NCI-H1417 treated with DMSO at 0.1 percent for 48 hours (cell line): ENCODE data around the gene EMC8.
"Not testable (repeated sequence)": the region's sequence is repeated elsewhere in the genome, so short reads cannot be mapped to it uniquely, and the experiment has no call there.

Source experiments
- DNase-seq: peaks from one replicate; lab custom pipeline; 2025; lab: John Stamatoyannopoulos, UW

Gene EMC8

DNA sequence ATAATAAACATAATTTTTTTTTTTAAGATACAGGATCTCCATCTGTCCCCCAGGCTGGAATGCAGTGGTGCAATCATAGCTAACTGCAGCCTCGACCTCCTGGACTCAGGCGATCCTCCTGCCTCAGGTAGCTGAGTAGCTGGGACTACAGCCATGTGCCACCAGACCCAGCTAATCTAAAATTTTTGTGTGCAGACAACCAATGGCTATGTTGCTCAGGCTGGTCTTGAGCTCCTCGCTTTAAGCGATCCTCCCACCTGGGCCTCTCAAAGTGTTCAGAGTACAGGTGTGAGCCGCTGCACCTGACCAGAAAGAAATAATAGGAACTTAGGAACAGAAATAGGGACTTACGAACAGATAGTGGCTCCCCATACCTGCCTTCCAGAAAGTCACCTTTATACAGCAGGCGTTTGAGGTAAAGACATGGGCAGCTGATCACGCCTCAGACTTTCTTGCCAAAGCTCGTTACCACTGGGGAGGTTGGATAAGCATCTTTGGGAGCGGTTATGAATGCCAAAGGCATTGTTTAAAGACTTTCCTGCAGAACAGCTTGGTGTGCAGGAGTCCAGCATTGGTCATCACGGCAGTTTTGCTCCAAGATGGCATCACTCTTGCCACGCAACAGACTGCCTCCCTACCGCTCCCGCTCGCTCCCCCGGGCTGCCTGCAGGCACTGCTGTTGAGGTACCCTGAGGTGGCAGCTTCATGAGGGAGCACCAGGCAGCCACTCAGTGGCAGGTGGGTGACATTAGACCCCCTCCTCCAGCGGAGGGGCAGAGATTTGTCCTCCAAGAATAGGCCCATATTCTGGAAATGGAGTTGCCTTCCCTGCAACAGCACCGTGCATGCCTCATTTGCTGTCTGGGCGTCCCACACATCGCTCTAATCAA is 13.7 kb upstream of the EMC8 start:
- DNase-seq, result no peak

DNA sequence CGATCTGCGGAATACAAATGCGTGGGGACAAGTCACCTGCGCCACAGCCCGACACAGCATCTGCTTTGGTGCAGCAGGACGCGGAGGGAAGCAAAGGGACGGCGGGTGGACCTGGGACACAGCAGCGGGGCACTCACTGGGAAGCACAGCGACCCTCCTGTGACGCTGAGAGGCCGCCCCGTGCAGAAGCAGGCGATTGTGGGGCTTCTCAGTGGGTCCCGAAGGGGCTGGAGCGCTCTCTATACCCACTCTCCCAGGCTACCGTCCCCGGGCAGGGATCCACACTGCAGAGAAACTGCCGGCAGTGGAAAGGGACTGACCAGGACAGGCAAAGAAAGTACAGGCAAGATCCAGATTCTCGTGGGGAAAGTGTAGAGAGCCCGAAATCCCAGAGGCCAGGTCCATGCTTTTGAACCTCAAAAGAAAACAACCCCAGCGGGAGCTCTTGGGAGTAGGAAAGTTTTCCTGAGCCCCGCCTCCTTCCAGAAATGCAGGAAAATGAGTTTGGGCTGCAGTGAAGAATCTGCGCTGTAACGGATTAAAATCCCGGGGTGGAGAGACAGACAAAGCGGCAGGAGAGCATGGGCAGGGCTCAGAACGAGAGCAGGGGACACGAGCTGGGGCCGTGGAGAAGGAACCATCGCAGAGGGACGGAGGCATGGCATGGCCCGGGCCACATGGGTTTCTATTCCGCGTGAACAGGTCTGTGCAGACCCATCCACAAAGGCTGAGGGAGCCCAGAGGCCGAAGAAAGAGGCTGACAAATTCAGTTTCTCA is 12.9 kb upstream of the EMC8 start:
- no peak for DNase-seq

DNA sequence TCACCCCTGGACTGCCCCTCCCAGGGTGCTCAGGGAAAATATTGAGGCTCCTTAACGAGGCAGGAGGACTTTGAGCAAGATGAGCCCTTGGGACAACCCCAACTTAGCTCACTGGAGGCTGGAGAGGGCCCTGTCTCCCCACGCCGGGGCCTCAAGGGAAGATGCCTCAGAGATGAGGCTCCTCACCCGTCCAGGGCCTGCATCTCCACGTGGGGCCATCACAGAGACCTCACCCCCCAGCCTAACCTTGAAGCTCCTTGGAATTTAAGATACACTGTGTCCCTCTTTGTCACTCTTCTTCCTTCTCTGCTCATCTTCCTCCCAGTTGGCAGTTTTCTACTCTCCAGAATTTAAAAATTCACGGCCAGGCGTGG is 11.4 kb upstream of the EMC8 start:
- DNase-seq, result no peak

DNA sequence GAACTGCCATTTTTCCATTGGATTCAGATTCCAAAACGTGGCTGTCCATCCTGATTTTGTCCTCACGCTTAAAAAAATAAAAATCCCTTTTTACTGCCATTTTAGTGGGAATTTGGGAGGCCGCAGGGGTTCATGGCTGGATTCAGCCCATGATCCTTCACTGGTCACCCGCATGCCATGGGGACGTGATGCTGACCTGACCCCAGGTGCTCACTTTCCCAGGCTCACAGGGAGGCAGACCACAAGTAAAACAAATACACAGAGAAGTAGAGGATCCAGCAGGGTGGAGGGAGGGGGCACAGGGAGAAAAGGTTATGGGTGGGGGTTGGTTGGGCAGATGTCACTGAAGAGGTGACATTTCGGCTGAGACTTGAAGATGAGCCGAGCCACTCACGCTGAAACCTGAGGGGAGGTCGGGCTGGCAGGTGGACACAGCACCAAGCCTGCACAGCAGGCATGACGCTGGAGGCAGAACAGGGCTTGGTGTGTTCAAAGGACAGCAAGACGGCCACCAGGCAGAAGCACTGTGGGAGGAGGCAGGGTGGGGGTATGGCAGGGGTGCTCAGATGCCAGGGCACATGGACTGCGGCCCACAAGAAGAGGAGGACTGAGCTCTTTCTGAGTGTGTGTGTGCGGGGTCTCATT is 10.9 kb upstream of the EMC8 start:
- no peak for DNase-seq

DNA sequence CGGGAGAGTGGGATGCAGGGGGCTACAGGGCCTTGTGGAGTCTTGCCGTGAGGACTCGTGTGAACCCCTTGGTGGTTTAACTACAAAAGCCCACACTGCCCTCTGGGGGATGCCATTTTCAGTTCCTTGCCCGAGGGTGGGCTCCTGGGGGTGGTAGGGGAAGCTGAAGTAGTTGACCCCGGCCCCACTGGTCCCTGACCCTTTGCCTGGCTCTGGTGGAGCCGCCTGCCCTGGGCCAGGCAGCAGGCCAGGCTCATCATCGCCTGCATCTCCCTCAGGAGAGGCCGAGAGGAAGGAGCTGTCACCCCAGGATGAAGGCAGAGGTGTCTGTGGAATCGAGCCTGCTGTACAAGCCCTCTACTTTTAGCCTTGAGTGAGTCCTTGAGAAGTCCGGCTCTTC is 10.3 kb upstream of the EMC8 start:
- DNase-seq, result no peak

DNA sequence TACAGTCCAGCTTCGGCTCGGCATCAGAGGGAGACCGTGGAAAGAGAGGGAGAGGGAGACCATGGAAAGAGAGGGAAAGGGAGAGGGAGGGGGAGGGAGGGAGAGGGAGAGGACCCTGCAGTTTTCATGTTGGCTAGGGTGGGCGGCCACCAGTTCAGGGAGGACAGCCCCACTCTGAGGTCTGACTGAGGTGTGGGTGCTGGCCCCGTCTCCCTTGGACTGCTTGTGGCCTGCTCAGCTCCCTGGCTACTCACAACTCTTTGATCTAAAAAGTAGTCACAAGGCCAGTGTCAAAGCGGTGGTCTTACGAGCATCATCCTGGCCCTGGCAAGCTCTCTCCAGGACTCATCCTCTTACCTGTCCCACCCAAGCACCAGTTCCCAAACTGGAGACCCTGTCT is 9.6 kb upstream of the EMC8 start:
- no peak for DNase-seq

DNA sequence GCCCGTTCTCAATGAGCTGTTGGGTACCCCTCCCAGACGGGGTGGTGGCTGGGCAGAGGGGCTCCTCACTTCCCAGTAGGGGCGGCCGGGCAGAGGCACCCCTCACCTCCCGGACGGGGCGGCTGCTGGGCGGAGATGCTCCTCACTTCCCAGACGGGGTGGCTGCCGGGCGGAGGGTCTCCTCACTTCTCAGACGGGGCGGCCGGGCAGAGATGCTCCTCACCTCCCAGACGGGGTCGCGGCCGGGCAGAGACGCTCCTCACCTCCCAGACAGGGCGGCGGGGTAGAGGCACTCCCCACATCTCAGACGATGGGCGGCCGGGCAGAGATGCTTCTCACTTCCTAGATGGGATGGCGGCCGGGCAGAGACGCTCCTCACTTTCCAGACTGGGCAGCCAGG is 8.8 kb upstream of the EMC8 start:
- not testable (repeated sequence) for DNase-seq

DNA sequence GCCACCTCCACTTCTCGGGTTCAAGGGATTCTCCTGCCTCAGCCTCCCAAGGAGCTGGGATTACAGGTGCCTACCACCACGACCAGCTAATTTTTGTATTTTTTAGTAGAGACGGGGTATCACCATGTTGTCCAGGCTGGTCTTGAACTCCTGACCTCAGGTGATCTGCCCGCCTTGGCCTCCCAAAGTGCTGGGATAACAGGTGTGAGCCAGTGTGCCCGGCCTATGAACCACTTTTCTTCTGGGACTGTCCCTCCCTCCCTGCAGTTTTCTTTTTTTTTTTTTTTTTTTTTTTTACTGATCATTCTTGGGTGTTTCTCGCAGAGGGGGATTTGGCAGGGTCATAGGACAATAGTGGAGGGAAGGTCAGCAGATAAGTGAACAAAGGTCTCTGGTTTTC is 8.0 kb upstream of the EMC8 start:
- DNase-seq, result not testable (repeated sequence)

DNA sequence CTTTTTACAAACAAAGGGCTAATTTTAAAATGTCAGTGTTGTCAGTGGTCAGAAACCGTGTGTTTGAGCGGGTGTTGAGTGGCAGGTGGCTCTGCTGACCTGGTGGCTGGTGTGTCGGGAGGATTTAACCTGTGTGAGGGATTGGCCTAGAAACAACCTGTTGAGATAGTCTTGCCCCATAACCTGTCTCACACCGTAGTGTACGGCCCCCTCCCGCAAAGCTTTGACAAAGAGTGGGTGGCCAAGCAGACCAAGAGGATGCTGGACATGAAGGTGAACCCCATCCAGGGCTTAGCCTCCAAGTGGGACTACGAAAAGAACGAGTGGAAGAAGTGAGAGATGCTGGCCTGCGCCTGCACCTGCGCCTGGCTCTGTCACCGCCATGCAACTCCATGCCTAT is 7.2 kb upstream of the EMC8 start:
- DNase-seq, result no peak

DNA sequence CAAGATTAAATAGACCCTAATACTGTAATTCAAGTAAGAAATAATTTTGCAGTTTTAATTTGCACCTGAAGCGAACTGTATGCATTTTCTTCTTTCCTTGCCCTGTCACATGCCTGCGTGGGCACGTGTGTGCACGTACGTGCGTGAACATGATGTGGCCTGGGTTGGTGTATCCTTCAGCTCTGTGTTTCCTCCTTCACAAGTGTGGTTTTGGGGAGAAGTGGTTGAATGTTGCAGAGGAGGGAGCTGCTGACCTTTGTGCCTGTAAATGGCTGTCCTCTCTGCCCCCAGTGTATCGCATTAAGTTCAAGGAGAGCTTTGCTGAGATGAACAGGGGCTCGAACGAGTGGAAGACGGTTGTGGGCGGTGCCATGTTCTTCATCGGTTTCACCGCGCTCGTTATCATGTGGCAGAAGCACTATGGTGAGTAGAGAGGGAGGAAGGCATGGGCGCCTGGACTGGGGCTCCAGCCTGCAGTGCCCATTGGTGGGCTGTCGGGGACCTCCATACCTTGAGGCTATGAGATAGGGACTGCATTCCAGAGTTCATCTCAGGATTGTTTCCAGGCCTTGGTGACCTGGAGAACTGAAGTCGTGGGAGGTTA is 6.2 kb upstream of the EMC8 start:
- DNase-seq, result no peak

DNA sequence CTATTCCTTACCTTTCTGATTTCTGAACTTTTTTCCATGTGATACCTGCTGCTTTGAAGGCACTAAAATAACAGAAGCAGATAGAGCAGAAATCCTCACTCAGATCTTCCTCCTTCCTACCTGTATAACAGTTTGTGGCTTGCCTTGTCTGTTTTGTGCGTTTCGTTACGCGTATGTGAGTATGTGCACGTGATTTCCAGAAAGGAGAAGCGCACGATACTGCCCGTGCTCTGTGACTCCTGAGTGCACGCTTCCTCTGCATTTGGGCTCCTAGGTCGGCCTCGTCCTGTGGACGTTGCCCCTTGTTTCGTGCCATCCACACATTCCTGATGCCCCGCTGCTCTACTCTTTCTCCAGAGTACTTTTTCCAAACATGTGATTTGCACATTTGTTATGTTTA is 4.2 kb upstream of the EMC8 start:
- DNase-seq, result no peak

DNA sequence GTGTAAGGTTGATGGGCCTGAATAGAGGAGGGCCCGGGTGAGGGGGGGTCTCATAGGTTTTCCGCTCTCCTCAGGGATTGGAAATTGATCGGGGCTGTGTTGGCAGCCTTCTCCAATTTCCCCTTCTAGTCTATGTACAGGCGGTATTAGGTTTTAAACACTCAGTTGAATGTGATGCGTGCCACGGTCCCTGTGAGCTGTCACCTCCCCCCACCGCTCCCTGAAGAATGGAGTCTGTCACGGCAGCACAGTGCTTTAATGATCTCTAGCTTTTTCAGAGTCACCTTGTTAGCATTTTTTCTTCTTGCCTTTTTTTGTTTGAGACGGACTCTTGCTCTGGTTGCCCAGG is 951 bp upstream of the EMC8 start:
- DNase-seq, result no peak

DNA sequence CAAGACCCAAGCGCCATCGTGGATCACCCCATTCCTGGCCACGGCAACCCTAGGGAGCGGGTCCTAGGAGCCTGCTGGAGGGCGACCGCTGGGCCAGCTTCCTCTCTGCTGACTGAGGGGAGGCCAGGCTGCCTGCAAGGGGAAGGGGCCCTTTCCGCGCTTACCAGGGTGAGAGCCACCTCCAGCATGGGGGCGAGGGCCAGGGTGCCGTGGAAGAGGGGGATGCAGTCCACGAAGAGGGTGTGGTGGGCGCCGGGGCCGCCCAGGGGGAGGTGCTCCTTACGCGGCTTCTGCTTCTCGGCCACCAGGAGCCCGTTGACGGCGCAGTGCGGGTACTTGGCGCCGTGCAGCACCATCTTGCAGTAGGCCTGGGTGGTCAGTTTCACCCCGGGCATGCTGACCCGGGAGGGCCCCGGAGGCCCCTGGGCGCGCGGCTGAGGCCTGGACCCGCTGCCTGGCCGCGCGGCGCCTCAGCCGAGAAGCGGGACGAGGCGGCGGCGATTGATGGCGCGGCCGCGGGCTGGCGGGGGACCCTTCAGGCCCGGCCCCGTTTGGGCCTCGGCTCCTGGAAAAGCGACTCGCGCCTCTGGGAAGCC is 345 bp downstream of the EMC8 start:
- DNase-seq, result no peak

DNA sequence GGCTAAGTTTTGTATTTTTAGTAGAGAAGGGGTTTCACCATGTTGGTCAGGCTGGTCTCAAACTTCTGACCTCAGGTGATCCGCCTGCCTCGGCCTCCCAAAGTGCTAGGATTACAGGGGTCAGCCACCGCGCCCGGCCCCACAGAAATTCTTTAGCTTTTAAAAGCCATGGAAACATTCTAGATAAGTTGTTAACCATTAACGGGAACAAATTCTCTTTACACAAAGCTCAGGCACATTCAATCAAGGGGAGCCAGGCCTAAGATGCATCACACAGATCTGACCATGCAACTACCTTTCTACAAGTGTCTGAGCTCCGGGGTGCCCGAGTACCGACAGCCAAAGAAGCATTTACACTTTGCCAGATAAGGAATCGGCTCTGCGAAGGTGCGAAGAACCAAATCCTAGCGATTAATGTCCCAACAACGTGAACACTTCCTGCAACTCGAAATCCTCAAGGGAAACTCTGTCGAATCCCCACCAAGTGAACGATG is 1.0 kb downstream of the EMC8 start:
- no peak for DNase-seq

DNA sequence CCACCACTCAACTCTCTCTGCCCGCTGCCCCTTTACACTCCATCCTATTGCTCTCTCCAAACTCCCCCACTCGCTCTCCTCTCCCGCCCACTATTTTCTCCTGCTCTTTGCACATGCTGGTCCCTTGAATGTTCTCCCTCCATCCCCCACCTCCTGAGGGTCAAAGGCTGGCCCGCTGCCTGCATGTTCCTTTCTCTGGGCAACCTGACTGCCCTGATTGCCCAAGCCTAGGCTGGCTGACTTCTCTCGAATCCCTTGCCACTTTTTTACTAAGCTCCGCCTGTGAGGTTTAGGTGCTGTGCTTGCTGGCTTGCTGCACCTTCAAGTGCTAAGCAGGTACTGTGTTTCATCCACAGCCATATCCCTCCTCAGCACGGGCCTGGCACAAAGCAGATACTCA is 2.7 kb downstream of the EMC8 start:
- no peak for DNase-seq

DNA sequence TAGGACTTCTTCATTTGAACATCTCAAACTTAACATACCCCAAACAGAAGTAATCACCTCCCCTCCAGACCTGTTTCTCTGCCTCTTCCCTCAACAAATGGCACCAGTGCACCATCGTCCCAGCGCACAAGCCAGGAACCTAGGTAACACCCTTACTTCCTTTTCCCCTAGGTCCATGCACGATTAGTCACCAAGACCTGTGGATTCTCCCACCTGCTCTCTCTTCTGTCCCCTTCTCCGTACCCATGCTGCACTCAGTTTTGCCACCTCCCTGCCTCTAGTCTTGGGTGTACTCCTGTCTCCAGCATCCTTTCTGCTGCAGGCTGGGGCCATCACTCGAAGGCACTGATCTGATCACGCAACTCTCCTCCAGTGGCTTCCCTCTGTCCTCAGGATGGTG is 3.2 kb downstream of the EMC8 start:
- no peak for DNase-seq

DNA sequence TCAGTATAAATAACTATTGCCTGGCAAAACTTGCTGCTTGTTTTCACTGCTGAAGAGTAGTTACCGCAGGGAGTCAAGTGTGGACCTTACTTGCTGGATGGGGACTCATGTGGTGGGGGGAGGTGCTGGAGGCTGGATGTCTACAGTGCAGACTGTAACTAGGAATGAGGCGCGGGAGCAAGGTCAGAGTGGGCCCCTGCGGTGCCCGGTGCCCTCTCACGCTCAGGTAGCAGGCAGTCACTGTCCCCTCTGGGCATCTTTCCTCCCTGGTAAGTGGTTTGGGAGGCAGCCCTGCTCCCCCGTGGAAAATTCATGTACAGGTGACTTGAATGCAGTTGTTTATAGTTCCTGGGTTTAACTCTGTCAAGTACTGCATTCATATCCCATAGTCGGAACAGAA is 4.6 kb downstream of the EMC8 start:
- no peak for DNase-seq

DNA sequence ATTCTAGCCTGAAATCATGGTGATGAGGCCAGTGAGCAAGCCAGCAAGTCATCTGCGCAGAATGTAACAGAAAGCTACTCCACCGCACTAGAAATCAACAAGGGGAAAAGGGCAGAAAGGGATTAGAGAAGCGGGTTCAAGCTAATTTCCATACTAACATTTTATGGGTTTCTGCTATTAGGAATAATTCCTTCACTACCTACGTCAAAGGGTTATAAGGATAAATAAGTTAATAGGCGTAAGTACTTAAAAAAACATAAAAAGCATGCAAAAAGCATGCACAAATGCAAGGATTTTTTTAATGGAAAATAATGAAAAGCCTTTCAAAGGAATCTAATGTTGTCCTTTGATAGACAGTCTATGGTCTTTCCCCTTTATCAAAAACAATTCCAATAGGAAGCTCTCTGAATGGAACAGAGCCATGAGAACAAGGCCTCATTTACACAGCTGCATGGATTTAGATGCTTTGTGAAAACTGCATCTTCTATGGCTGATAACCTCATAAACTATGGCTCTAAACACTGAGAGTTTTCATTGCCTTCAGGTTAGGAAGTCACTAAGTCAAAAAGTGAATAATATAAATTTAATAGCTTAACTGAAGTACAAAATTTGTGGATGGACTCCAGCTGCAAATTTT is 5.6 kb downstream of the EMC8 start:
- DNase-seq, result no peak

DNA sequence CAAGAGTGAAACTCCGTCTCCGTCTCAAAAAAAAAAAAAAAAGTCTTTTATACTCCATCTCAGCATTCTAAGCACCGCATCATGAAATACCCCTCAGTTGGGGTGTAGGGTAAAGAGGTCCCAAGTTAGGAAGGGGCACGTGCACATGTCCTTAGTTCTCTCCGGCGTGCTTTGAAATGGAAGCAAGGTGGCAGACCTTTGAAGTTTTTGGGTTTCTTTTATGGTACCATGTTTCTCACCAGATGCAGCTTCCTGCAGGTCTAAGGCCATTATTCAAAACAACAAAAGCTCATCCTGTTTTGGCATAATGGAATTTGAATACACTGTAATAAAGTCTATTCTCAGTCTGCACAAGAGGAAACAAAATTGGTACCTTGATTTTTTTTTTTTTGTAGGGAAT is 9.6 kb downstream of the EMC8 start:
- DNase-seq, result no peak

DNA sequence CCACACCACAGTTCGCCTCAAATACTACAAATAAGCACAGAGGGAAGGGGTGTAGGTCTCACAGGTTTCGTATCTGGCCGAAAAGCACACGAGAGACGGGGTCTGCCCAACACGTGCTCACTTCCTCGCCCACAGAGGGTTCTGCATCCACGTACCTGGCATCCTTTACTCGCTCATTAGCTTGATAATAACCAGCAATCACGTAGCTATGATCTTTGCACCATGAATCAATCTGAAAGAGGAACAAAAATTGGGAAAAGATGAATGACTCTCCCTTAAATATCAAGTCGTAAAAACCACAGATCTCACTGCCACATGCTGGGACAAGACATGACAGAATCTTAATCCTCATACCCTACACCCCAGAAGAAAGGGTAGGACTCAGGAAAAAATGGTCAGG is 10.5 kb downstream of the EMC8 start:
- DNase-seq, result no peak

DNA sequence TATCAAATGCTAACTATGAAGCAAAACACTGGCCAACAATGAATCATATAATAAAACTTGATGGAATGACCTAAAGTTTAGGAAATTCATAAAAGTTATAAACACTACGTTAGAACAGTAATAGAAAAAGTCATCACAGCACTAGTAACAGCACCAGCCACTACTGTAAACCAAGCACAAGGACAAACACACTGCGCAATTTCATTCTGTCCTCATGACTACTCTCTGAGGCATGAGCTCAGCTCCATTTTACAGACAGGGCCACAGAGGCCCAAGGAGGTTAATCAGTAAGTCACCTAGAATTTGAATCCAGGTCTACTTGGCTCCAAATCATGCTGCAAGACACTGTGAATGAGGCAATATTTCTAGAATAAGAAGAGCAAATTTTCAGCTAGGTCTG is 13.4 kb downstream of the EMC8 start:
- no peak for DNase-seq

DNA sequence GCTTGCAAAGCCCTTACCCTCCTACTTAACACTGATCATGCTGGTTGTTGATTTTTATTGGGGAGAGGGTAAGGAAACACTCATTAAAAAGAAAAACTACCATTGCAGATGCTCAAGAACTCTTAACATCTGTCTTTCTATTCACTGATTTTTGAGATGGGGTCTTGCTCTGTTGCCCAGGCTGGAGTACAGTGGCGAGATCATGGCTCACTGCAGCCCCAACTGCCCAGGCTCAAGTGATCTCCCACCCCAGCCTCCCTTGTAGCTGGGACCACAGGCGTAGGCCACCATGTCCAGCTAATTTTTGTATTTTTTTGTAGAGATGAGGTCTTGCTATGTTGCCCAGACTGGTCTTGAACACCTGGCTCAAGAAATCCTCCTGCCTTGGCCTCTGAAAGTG is 14.5 kb downstream of the EMC8 start:
- no peak for DNase-seq
